GM12874 (cell line): ENCODE measurements around the gene TSPAN14.
A peak's percentile ranks its signal among the peaks of the same experiment; 100 is the strongest.

Experiments
- TF ChIP-seq, protein P1 (sequence below): IDR thresholded peaks from 2 replicates; pipeline ENCODE4 v1.5.1; 2011; ENCODE audit warnings: low read depth, mild to moderate bottlenecking, control low read depth, low read length, moderate library complexity; ENCODE audit not compliant: insufficient read depth

TSPAN14 gene

DNA sequence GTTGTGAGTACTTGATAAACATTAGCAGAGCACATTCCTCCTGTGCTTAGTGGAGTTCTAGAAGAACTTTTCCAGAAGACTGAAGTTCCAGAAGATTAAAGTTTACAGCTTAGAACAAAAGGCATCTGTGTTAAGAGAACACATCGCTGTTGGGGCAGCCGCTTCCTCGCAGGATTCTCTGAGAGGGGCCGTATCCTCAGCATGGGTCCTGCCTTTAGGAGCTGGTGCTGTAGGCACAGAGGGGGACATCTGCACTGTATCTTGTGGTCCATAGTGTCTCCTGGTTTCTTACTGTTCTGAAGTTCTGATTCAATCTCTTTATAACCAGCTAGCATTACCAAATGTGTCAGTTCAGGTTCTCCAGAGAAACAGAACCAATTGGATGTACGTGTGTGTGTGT is 99.9 kb downstream of the TSPAN14 start:
- TF ChIP-seq, protein P1, sequence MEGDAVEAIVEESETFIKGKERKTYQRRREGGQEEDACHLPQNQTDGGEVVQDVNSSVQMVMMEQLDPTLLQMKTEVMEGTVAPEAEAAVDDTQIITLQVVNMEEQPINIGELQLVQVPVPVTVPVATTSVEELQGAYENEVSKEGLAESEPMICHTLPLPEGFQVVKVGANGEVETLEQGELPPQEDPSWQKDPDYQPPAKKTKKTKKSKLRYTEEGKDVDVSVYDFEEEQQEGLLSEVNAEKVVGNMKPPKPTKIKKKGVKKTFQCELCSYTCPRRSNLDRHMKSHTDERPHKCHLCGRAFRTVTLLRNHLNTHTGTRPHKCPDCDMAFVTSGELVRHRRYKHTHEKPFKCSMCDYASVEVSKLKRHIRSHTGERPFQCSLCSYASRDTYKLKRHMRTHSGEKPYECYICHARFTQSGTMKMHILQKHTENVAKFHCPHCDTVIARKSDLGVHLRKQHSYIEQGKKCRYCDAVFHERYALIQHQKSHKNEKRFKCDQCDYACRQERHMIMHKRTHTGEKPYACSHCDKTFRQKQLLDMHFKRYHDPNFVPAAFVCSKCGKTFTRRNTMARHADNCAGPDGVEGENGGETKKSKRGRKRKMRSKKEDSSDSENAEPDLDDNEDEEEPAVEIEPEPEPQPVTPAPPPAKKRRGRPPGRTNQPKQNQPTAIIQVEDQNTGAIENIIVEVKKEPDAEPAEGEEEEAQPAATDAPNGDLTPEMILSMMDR: no peak

GRCh38 chr10:80555415-80555814 is 101.3 kb downstream of the TSPAN14 start:
- TF ChIP-seq, protein P1: no peak

DNA sequence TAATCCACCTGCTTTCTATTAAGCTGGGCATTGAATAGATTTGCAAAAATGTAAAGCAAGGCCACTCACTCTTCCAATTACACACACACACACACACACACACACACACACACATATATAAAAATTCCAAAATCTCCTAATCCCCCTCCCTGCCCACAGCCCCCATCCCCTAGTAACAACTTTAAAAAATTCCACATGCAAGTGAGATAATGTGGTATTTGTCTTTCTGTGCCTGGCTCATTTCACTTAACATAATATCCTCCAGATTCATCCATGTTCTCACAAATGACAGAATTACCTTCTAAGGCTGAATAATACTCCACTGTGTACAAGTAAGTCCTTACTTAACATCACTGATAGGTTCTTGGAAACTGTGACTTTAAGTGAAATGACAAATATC is 107.8 kb downstream of the TSPAN14 start:
- TF ChIP-seq, protein P1: no peak

DNA sequence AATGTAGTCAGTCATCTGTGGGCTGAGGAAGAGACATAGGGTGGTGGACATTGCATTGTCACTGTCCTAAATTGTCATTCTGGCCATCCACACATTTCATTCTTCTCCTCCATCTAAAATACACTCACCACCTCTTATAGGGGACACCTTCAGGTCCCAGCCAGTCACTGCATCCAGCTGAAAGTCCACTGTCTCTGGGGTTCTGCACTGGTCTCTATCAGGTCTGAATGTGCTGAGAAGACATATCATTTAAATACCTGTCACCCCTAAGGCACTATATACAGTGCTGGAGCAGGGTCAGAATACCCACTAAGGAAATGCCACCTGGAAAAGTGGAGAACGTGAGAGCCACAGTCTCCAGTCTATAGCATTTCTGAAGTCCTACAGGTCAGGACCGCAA is 113.2 kb downstream of the TSPAN14 start:
- TF ChIP-seq, protein P1: 0 out of 2 replicates have a peak, but pooled peaks have one; percentile 7

DNA sequence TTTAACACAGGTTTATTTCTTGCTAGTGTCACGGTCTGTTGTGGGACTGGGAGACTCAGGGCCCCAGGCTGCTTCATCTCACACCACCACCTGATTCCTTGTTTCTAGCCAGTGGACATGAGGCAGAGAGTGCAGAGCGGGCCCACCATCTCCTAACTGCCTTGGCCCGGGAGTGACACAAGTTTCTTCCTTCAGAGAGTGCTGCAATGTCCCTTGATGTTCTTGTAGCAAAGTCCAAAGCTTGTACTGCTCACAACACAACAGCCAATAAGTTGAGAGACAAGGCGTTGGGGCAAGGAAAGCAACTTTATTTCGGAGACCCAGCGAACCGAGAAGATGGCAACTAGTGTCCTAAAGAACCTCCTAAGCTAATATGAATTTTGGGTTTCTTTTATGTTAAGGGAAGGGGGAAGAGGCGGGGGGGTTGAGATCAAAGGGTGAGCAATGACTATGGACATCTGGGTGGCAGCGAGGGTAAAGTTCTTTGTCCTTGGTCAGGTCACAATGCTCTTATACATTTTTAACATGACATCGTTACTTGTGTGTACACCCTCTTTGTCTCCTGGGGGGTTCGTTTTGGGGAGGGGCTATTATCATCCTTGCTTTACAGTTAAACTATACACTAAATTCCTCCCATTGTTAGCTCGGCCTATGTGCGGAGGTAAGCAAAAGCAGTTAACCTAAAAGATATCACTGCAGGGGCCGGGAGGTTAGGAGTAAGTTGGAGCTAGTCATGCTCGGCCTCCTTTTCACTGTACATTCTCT is 115.2 kb downstream of the TSPAN14 start:
- TF ChIP-seq, protein P1: no peak

DNA sequence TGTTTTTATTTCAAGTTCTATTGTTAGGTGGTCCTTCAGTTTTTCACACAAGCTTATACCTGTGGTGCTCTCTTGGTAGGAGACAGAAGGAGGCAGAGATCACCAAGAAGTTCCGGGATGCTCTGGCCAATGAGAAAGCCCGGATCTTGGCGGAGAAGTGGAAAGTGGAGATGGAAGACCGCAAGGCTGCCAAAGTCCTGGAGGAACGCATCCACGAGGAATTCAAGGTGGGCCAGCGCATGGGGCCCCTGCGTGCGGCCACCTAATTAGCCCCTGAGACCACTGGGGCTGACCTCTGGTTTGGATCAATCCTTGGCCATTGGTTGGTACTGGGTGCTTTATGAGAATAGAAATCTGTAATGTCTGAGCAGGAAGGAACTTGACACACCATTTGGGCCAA is 117.2 kb downstream of the TSPAN14 start:
- TF ChIP-seq, protein P1: no peak

- TF ChIP-seq, protein P1: no peak
These were observed 125.2 kb downstream of the TSPAN14 start for GRCh38 chr10:80579181-80579763.
